Left cardiac atrium (tissue), 4 donors: ENCODE results near the gene HOMER2. TPM values are rescaled to one million over a fixed set of nuclear protein-coding genes. Genes with fewer than 3 reads are reported as not detected.
"Not testable (repeated sequence)": the region's sequence is repeated elsewhere in the genome, so short reads cannot be mapped to it uniquely, and the experiment has no call there.

Source experiments
- ATAC-seq, 2 donors: fragments of 200-7000 bp; cut with Tn5 transposase; one replicate each; pipeline ENCODE4 v1.9.1; 2020; ENCODE audit warnings: mild to moderate bottlenecking in 2 of 2, moderate library complexity in 2 of 2
- DNase-seq: peaks from one replicate; pipeline ENCODE4 v3.0.0-alpha.2; 2020
- intact Hi-C, 2 donors: fragments of 100-400 bp; cut with DNase I; formaldehyde crosslinking; loops; one replicate each; pipeline versions ENCODE4 v1.14.1 to v1.15.1; 2022 to 2023
- total RNA-seq, 2 donors: library from RNA; stranded (reverse); fragmentation: NEBNext Ultra II Directional; extraction: Animal tissue kit (Norgen Biotek cat#: 25700); gene quantifications; one replicate each; pipeline ENCODE4 v1.2.1, GENCODE V29; 2021
- donor health status: DM: no; HTN: yes; CAD: no.
- donor health status: DM: no; HTN: yes; CAD: no; lungs with severe emphysema.
- donor health status: DM: yes; HTN: yes; CAD: no.
- donor health status: Dilated cardiomyopathy.

Gene HOMER2
- total RNA-seq, 2 donors from 2014 or later = 12.6 to 19.2 TPM

DNA sequence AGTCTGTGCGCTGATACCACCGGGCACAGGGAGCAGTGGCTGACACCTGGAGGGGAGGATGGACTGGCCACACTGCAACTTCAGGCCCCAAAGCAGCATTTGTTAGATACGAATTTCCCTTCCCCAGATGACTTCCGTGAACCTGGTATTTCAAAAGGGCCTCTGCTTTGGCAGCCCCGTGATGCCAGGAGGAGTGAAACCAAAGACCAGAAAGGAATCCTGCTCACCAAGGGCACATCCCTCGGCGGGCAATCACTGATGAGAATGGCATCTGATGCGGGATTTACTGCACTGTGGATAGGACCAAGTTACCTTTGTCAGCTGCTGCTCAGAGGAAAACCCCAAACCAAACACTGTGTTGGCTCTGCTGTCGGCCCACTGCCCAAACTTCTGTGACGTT is 77.6 kb downstream of the HOMER2 start:
- ATAC-seq (no peak), DNase-seq (no peak)
- intact Hi-C loops = no loop called here

DNA sequence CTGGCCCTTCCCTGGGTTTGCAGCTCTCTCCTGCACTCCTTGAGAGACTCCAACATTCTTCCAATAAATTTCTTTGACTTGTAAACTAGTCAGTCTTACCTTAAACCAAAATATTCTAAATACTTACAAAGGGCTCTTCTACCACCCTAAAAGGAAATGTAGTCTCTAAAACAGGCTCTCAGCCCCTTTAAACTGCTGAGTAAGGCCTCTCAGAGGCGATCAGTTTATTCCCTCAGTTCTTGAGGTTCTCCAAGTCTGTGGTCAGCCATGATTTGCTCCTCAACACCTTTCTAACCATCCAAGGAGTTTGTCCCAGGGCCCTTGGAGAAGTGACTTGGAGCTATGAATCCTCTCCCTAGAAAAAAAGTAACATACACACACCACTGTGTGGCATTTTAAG is 78.3 kb downstream of the HOMER2 start:
- DNase-seq = no peak
- ATAC-seq = no peak
- intact Hi-C loops = no loop called here

DNA sequence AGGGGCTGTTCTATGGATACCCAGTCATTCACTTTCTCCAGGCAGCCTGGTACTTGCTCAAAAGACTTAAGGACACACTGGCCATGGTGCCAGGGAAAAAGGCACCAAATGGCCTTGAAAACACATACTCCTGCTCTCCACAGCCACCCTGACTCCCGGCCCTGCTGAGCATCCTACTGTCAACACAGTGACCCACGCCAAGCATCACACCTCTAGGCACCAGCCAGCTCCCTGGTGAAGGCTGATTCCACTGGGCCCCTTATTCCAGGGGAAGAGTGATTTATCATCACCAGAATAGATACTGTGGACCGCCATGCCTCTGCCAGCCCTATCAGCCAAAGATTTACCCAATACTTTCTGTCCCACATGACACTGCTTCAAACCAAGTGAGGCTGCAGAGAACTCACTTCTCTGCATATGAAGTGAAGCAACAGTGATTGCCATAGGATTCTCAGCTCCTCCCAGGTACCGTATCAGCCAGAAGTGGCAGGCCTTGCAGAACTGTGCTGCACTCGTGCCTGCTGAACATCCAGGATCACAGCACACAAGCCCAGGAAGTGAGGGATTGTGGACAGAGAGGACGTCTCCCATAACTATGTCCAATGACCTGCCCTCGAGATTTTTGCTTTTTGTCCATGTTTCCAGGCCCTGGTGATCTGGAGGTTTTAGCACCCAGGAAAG is 79.4 kb downstream of the HOMER2 start:
- ATAC-seq (peak; percentile 87 to 95), DNase-seq (peak; percentile 43)
- intact Hi-C loops = no loop called here

DNA sequence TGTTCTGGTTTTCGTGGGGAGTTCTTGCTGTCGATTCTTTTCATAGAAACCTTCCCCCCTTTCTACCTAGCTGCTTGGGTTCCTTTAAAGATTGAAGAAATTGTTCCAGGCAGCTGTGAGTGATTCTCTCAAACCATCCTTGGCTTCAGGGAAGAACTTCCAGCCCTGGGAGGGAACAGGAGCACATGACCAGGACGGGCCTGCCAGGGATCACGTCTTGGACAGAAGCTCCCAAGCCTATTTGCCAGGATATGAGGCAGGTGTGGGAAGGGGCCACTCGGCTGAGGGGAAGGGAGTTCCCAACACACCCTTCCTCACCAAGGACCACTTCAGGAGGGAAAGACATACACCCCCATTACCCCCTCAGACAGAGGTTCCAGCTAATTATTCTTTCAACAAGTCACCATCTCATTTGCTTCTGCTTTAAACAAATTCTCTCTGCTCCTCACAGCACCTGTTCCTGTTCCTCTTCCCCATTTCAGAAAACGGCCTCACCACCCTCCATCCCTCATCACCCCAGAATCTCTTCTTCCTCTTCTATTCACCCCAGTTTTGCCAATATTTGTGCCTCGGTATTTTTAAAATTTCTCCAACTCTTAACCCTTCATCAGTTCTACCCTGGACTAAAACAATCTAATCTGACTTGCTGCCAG is 80.6 kb downstream of the HOMER2 start:
- ATAC-seq = no peak
- no peak for DNase-seq
- intact Hi-C loops = no loop called here

DNA sequence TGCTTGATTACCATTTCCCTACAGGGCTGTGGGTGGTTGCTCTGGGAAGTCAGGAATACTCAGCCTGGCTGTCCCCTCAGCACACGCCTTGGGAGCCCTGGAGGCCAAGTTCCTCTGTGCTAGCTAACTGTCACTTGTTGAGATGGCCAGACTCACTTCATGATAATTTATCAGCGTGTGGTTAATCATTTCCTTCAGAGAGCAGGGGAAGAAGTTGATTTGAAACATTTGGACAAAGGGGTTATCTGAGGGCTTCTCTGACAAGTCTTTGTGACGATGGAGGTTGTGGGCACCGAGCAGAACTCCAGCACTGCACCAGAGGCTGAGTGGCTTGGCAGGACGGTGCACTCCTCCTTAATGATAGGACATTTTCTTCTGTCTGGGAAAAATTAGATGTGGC is 81.2 kb downstream of the HOMER2 start:
- no peak for DNase-seq
- ATAC-seq = peak in 1 of 2 donors; percentile 38
- intact Hi-C loops = no loop called here

DNA sequence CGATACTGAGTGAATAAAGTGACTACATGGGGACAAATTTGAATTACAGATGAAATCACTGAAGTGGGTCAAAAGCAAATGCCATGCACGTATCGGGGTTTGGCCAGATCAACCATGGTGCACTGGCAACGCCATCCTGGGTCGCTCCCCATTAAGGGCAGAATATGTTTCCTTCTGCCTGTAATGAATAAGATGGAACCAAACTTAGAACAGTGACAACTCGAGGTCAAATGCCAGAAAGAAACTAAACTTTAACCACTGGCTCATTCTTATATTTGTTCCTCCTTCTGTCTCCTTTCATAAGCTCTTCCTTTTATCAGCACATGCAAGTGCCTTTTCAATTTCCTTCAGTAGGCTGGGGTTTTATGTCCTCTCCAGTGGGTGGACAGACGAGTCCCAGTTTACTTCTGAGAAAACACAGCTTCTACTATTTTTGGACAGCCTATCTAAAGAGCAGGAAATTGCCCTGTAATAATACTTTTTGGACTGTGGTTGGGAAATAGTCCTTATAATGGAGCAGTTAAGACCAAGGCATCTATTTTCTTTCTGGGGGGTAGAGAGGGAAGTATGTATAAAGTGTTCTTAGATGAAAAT is 81.7 kb downstream of the HOMER2 start:
- no peak for DNase-seq
- intact Hi-C loops = no loop called here
- no peak for ATAC-seq

DNA sequence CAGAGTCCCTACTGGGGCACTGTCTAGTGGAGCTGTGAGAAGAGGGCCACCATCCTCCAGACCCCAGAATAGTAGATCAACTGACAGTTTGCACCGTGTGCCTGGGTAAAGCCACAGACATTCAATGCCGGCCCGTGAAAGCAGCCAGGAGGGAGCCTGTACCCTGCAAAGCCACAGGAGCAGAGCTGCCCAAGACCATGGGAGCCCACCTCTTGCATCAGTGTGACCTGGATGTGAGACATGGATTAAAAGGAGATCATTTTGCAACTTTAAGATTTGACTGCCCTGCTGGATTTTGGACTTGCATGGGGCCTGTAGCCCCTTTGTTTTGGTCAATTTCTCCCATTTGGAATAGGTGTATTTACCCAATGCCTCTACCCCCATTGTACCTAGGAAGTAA is 86.5 kb downstream of the HOMER2 start:
- DNase-seq, ATAC-seq, intact Hi-C loops: not testable (repeated sequence)

DNA sequence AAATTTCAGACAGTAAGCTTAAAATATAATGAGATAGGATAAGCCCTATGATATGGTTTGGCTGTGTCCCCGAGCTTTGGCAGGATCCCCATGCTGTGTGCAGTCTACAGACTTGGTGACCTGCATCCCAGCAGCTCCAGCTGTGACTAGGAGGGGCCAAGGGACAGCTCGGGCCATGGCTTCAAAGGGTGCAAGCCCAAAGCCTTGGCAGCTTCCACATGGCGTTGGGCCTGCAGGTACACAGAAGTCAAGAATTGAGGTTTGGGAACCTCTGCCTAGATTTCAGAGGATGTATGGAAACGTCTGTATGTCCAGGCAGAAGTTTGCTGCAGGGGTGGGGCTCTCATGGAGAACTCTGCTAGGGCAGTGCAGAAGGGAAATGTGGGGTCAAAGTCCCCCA is 86.9 kb downstream of the HOMER2 start:
- ATAC-seq, DNase-seq, intact Hi-C loops: not testable (repeated sequence)

DNA sequence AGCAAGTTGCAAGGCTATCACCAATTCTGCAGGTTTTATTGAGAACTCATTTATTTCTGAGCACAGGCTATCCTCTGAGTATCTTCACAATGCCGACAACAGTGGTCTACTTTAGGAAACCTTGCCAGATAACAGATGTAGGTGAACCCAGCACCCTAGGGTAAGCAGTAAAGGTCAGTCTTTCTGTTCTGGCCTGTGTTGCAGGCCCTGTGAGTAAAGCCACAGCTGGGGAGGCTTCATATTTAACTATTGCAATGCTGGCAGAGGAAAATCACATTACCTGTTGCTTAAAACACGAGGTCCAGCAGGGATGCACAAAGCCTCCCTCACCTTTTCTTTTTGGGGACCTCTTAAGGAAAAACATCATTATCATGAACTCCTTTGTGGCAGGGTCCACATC is 87.6 kb downstream of the HOMER2 start:
- DNase-seq (no peak), ATAC-seq (no peak)
- intact Hi-C loops = no loop called here

DNA sequence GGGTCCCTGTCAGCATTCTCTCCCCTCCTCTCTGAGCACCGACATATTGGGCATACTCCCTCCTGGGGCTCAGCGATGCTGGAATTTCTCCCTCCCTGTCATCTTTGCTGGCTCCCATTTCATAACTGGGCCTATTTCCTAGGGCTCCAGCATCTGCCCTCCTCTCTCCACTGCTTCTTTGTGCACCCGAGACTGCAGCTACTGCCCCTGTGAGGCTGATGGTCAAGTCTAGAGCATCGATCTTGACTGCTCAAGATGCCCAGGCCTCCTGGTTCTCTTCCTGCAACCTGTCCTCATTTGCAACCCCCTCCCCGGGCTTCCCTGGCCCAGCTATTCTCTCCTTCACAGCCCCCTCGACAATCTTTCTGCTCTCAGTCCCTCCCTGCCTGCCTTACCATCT is 89.6 kb downstream of the HOMER2 start:
- ATAC-seq = no peak
- no peak for DNase-seq
- intact Hi-C loops = no loop called here

DNA sequence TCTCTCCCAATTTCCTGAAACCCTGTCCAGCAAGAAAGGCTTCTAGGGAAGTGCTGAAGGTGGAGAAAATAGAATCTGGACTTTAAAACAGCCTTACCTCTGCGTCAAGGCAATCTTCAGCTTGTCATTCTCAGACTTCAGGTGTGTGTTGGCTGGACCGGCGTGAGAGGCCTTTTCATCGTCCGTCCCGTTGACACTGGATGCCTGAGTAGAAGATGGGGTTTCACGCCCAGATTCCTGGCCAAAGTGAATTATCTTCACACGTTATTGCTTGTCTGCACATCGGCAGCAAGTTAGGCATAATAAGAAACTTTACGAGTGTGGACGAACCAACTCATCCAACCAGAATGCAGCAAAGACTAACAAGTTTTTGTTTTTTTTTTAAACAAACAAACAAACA is 93.6 kb downstream of the HOMER2 start:
- no peak for DNase-seq
- no peak for ATAC-seq
- intact Hi-C loops = no loop called here

DNA sequence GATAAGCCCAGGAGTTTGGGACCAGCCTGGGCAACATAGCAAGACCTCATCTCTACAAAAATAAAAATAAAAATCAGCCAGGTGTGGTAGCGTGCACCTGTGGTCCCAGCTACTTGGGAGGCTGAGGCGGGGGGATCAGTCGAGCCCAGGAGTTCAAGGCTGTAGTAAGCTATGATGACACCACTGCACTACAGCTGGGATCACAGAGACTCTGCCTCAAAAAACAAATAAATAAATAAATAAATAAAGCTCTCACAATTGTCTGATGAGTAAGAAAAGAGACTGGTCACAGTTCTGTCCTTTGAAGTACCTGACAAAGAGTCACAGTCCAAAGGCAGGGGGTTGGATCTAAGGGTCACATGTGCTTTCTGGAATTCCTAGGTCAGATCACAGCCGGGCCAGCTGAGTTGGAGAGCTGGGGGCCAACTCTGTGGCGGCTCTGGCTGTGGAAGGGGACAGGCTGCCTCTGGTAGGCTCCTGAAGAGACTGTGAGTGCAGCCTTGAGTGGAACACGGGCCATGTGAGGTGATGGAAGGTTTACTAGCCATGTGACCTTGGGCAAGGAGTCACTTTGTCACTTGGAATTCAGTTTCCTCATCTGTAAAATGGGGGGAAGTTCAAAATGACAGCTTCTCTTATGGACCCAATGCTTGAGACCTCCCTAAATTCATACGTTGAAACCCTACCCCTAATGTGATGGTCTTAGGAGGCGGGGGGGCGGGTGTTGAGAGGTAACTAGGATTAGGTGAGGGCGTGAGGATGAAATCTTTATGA is 95.9 kb downstream of the HOMER2 start:
- ATAC-seq (no peak), DNase-seq (no peak)
- intact Hi-C loops = no loop called here

DNA sequence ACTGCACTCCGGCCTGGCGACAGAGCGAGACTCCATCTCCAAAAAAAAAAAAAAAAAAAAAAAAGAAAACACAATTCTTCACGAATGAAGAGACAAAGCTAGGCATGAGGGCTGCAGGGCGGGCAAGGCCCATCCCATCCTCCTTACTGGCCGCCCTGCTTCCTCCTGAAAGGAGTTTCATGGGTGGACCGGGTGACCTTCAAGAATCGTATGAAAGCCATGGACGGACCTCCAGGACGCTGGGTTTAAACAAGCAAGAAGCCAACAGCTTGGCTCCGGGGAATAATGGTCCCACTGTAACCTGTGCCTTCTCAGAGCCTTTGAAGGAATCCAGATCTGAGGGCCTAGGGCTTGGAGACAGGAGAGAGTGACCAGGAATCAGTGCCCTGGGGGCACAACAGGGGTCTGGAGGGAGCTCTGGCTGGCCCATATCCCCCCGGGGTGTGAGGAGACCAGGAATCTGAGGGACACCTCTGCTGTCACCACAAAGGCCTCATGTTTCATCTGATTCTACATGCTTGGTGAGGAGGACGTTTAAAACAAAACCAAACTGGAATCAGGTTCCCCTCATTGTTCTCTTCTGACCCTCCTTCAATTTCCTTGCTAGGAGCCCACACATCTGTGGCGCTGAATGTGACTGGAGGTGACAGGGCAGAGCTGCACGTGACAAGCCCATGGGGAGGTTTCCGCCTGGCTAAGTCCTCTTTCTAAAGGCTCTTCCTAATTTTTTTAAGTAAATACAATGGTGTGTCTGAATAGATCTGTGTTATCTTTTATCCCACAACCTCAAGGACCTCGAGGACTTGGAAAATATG is 97.0 kb downstream of the HOMER2 start:
- no peak for DNase-seq
- intact Hi-C loops = no loop called here
- no peak for ATAC-seq

DNA sequence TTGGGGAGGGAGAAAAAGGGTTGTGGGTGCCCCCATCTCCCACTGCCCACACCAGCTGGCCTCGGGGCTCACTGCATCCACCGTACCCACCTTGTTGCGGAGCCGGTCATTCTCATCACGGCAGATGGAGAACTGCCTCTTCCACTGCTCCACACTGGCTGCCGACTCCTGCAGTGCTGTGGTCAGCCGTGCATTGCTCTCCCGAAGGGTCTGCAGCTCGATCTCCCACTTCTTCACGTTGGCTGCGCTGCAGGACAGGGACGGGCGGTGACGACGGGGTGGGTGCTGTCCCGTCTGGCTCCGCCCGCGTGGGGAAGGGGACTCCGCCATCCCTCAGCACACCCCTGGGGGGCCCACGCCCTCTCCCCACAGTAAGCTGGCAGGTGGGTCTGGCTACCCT is 98.0 kb downstream of the HOMER2 start:
- no peak for DNase-seq
- intact Hi-C loops = no loop called here
- ATAC-seq = no peak

DNA sequence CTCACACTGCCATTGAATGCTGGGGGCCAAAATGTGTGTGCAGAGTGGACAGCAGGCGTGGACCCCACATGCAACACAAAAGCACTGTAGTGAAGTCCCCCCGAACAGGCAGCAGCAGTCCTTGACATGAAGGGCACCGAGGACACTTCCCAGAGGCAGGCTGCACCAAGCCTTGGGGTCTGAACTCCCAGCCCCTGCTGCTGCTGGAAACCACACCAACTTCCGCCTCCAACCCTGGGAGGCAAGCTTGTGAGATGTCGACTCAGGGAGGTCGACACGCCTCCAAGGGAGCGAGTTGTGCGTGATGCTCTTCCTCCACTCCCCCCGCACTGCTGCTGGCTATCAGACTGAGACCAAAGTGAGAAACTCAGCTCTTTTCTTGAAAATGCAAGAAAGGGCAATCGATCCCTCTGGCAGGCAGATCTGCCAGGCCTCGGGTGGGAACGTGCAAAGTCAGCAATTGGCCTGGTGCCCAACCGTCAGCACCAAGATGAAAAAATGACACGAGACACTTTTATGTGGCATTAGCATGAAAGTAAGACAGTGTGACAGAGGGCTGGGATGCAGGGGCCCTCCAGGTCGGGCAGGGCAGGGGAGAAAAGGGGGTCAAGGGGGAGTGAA is 99.5 kb downstream of the HOMER2 start:
- ATAC-seq (no peak), DNase-seq (no peak)
- intact Hi-C loops = no loop called here

DNA sequence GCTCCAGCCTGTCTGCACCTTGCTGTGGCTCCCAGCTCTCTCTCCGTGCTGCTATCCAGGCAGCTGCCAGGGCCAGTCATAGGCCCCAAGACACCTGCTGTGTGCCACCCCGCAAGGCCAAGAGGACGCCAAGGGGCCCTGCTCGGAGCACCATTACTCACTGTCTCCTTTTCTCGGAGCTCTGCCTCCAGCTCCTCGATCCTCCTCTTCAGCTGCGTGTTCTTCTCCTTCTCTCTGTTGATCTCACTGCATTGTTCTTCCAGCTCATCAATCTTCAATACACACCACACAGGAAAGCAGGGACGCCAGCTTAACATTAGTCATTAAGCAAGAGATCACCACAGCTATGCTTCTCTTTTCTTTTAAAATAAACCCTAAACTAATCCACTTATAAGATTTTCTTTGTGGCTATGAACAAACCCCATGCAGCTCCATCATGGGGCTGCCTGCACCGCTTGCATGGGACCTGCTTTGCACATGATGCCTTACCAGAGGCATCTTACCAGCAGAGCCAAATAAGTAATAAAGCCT is 100.5 kb downstream of the HOMER2 start:
- DNase-seq = no peak
- ATAC-seq = no peak
- intact Hi-C loops = loop anchor here in 1 of 2 donors (2.0 kb wide), 1 partner anchor 149 kb away; no protein-coding TSS in a partner anchor

DNA sequence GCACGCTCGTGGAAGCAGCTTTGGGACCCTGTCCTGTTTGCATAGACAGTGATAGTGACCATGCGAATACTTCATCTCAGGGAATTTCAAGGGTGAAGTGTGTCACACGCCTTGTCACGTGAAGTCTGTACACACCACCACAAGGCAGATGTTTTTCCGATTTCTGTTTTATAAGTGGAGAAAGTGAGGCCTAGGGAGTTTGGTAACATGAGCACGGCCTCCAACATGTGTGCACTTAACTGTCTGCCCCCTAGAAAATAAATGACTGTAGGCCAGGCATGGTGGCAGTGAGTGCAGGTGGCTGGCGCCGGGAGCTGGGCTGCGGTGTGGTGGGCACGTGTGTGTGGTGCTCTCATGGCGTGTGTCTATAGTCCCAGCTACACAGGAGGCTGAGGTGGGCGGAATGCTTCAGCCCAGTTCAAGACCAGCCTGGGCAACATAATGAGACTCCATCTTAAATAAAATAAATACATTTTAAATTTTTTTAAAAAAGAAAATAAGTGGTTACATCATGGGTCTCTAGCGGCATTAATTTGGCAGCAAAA is 101.1 kb downstream of the HOMER2 start:
- intact Hi-C loops = loop anchor here in 1 of 2 donors (2.0 kb wide), 1 partner anchor 149 kb away; no protein-coding TSS in a partner anchor
- DNase-seq (no peak), ATAC-seq (no peak)

DNA sequence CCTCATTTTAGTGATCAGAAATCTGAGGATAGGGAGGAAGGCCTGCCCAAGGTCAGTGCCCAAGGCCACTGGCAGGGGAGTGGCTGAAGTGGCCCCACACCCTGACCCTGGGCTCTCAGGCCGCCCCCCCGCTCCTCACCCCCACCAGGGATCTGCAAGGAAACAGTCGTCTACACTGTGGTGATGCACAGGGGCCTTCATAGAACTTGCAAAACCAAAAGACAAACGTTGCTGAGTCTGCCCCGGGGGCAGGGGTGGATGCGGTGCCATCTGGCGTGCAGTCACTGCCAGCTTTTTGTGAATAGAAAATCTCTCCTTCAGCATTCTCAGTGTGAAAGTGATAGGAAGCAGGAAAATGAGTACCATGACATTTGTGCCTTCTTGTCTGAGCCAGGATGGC is 101.8 kb downstream of the HOMER2 start:
- ATAC-seq (no peak), DNase-seq (no peak)
- intact Hi-C loops = loop anchor here in 1 of 2 donors (2.0 kb wide), 1 partner anchor 150 kb away; no protein-coding TSS in a partner anchor
